GM10248 (cell line): ENCODE results near the gene VPS26B.

Experiments used
- CTCF ChIA-PET: fragments of 300-600 bp; sonication (Branson Sonifier 250); formaldehyde crosslinking; extraction: SDS; loops from one replicate; lab custom pipeline; 2021; ENCODE audit warnings: antibody characterized with exemption; lab: Yijun Ruan, JAX
- POLR2A ChIA-PET: fragments of 350-650 bp; sonication (Branson Sonifier 250); formaldehyde crosslinking; extraction: SDS; loops from one replicate; lab custom pipeline; 2020; ENCODE audit warnings: antibody characterized with exemption; lab: Yijun Ruan, JAX
- DNase-seq: peaks from one replicate; pipeline ENCODE4 v3.0.0; 2012; ENCODE audit errors: extremely low spot score
- TF ChIP-seq, protein P1 (sequence below): IDR thresholded peaks from 2 replicates; pipeline ENCODE4 v1.5.1; 2012; ENCODE audit warnings: mild to moderate bottlenecking, low read depth; ENCODE audit errors: extremely low read depth, missing control alignments, control extremely low read depth

VPS26B gene

DNA sequence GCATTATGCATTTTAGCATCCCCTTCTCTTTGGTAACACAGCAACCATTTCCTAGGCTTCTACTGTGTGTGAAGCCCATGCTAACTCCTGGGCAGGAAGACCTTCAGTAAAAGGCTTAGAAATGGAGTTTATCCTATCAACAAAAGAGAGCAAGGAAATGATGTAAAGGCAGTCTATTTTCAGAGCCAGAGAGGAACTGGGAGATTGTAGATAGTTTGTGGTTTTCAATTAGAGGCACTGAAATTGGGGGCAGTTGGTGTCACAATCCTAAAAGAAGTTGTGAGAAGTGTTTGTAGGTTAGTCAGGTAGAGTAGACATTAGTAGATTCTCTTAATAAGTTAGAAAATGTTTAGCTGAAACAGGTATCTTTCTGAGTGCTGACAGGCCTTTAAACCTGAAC lies 36.0 kb downstream of the VPS26B start:
- ChIA-PET CTCF (interaction anchor here (0.8 to 7.7 kb wide), 3 partner anchors 8 to 23 kb away, joined by 3 to 99 read pairs (median 46); partner anchors contain the start of genes ACAD8, GLB1L3 and THYN1), POLR2A (no interaction called here)
- TF ChIP-seq, protein P1, sequence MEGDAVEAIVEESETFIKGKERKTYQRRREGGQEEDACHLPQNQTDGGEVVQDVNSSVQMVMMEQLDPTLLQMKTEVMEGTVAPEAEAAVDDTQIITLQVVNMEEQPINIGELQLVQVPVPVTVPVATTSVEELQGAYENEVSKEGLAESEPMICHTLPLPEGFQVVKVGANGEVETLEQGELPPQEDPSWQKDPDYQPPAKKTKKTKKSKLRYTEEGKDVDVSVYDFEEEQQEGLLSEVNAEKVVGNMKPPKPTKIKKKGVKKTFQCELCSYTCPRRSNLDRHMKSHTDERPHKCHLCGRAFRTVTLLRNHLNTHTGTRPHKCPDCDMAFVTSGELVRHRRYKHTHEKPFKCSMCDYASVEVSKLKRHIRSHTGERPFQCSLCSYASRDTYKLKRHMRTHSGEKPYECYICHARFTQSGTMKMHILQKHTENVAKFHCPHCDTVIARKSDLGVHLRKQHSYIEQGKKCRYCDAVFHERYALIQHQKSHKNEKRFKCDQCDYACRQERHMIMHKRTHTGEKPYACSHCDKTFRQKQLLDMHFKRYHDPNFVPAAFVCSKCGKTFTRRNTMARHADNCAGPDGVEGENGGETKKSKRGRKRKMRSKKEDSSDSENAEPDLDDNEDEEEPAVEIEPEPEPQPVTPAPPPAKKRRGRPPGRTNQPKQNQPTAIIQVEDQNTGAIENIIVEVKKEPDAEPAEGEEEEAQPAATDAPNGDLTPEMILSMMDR = no peak
- DNase-seq = peak; percentile 32

DNA sequence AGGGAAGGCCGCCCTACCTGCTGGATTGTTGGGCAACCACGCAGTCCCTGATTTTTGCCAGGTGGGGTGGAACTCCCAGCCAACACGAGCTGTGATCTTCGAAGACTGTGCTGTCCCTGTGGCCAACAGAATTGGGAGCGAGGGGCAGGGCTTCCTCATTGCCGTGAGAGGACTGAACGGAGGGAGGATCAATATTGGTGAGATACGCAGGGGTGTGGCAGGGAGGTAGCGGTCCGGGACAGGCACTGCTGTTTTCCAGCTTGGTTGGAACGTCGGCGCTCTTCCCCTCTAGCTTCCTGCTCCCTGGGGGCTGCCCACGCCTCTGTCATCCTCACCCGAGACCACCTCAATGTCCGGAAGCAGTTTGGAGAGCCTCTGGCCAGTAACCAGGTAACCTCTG lies 36.5 kb downstream of the VPS26B start:
- ChIA-PET CTCF (interaction anchor here (0.8 to 7.7 kb wide), 5 partner anchors 8 to 31 kb away, joined by 3 to 99 read pairs (median 6); partner anchors contain the start of genes ACAD8, GLB1L3 and THYN1), POLR2A (no interaction called here)
- TF ChIP-seq, protein P1 = no peak
- no peak for DNase-seq

DNA sequence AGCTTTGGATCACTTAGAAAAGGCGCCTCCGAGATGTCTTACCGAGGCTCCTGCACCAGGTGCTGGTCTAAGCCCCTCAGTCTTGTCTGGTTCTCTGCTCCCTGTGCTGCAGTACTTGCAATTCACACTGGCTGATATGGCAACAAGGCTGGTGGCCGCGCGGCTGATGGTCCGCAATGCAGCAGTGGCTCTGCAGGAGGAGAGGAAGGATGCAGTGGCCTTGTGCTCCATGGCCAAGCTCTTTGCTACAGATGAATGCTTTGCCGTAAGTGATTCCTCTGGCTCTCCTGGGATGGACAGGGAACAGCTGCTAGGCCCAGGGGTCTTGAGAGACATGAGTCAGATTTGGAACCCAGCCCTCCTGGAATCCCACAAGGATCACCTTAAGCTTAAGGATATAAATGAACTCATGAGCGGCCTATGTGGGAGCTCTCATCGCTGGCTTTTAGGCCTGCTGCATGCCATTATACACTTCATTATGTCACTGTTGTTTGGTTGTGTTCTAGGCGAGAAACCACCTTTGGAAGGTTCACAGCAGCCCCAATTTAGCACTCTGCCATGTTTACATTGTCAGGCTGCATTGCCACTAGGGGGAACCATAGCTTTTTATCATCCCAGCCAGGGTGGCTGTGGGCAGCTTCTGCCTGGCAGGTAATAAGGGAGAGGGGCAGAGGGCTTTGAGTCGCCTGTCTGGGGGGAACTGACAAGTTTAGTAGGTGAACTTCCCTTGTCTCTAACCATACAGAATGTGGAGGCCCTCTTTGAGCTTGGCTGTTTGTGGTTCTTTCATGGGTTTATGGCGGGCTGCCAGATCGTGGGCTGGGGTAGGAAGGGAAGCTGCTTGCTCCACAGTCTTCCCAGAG lies 37.4 kb downstream of the VPS26B start:
- POLR2A ChIA-PET = no interaction called here
- DNase-seq = peak; percentile 63
- CTCF ChIA-PET = interaction anchor here (1.0 to 7.7 kb wide), 13 partner anchors 9 to 88 kb away, joined by 3 to 99 read pairs (median 4); partner anchors contain the start of genes ACAD8, GLB1L3 and THYN1
- TF ChIP-seq, protein P1 = peak; percentile 64

DNA sequence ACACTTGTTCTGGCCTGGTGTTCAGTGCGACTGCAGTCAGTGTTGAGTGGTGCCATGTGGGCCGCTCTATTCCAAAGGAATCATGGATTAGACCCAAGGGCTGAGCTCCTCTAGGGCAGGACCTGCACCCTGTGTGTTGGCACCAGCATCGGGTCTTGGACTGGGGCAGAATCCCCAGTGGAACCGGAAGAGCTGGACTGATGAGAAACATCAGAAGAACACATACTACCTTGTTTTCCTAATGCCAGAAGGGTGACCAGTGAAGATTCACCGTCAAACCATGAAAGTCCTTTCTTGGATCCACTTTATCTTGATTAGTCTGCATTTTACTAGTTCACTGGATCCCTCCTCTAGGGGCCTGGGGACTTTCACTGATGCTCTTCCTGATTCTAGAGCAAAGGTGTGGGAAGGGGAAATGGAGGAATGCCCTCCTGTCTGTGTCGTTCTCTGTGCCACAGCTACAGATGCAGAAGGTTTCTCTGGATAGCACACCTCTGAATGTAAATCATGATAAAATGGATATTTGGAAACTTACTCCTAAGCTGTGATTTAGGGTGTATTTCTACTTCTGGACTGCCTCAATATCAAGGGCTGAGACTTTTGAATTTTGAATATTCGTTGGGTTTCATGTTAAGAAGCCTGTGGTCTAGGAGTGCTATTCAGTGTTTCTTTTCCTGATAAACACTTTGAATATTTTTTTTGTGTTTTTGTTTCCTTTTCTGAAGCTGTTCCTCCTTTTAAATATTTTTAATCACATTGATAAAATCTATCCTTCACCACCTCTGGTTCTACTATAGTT lies 40.7 kb downstream of the VPS26B start:
- DNase-seq = no peak
- POLR2A ChIA-PET = no interaction called here
- CTCF ChIA-PET = interaction anchor here (1.0 to 7.7 kb wide), 4 partner anchors 10 to 603 kb away, joined by 3 to 99 read pairs (median 24); partner anchors contain the start of genes ACAD8, GLB1L3 and THYN1
- TF ChIP-seq, protein P1 = no peak

DNA sequence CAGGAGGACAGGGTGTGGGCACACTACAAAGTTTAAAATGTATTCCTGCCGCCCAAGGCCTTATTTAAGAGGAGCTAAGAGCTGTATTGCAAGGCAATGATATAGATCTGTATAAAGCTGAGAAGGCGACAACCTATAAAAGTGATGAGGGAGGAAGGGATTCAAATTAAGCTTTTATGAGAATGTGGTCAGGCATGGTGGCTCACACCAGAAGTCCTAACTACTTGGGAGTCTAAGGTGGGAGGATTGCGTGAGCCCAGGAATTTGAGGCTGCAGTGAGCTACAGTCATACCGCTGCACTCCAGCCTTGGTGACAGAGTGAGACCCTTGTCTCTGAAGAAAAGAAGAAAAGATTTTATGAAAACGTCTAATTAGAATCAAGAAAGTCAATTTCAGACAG lies 42.0 kb downstream of the VPS26B start:
- CTCF ChIA-PET = interaction anchor here (7.1 to 7.7 kb wide), 2 partner anchors 9 to 14 kb away, joined by 46 to 99 read pairs; partner anchors contain the start of genes ACAD8, GLB1L3 and THYN1
- no peak for DNase-seq
- TF ChIP-seq, protein P1 = no peak
- POLR2A ChIA-PET = no interaction called here

DNA sequence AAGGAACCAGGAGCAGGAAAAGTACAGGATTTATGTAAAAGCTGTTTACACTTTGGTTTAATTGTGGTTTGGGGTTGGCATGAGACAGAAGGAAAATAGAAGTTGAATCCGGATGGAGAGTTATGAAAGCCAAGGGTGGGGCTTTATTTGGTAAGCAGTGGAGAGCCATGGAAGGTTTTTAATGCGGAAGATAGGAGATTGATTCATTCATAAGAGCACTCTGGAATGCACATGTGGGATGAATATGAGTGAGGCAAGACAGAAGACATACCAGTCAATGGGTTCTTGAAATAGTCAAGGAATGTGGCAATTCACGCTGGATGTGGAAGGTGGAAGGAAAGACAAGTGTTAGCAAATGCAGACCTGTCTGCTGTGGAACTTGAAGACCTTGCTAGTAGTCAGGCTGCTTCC lies 42.4 kb downstream of the VPS26B start:
- ChIA-PET POLR2A (no interaction called here), CTCF (interaction anchor here (7.1 to 7.7 kb wide), 2 partner anchors 8 to 14 kb away, joined by 46 to 99 read pairs; partner anchors contain the start of genes ACAD8, GLB1L3 and THYN1)
- DNase-seq = no peak
- TF ChIP-seq, protein P1 = no peak
